ENCODE measurements around the gene IFT81.

DNA sequence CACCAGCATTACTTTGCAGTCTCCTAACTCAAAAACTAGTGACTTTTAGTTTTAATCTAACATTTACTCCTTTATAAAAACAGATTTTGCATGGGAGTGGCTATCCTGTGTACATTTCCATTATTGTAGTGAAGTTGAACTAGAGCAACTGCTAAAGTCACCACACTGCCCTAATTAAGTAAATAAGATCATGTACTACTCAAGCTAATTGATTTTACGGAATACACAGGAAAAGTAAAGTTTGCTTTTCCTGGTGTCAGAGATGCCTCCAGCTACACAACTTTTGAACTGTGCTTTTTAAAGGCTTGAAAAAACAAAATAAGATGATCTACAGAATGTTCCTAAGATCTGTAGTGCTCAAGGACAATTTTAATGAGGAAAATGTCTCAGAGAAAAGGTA is 106.5 kb downstream of the IFT81 start:
- no peak for TF ChIP-seq CTCF (IDR thresholded peaks at IDR 0.05; ENCODE audit: insufficient read depth, low read length, poor library complexity, severe bottlenecking)
- TF ChIP-seq EZH2phosphoT487 (conservative IDR thresholded peaks at IDR 0.05; ENCODE audit: low read length): no peak
